Activated CD4-positive, alpha-beta T cell treated with anti-CD3 and anti-CD28 coated beads, Interleukin-2, amount 10 ng/mL, durations not matched to agents 7 days and 5 days (primary cell): ENCODE measurements around the gene CADPS2. TPM values are rescaled to one million over a fixed set of nuclear protein-coding genes. Genes with fewer than 3 reads are reported as not detected.

Source experiments
- CTCF ChIA-PET: fragments of 350-600 bp; sonication (Branson Sonifier 250); formaldehyde crosslinking; loops from one replicate; lab custom pipeline; 2021; ENCODE audit warnings: antibody characterized with exemption; lab: Charles Lee
- POLR2A ChIA-PET: fragments of 350-600 bp; sonication (Branson Sonifier 250); formaldehyde crosslinking; loops from one replicate; lab custom pipeline; 2021; ENCODE audit warnings: antibody characterized with exemption; lab: Charles Lee
- DNase-seq: peaks from one replicate; pipeline ENCODE4 v3.0.0-alpha.2; 2020
- H3K27ac Mint-ChIP-seq: one replicate; pipeline ENCODE4 v1.8.0; 2021; ENCODE audit warnings: mild to moderate bottlenecking, moderate library complexity, mixed read lengths
- H3K27me3 Mint-ChIP-seq: one replicate; pipeline ENCODE4 v1.8.0; 2021; ENCODE audit warnings: mixed read lengths
- H3K36me3 Mint-ChIP-seq: one replicate; pipeline ENCODE4 v1.8.0; 2021; ENCODE audit warnings: low read depth, mixed read lengths
- H3K4me1 Mint-ChIP-seq: one replicate; pipeline ENCODE4 v1.8.0; 2021; ENCODE audit warnings: mixed read lengths
- H3K4me3 Mint-ChIP-seq: one replicate; pipeline ENCODE4 v1.8.0; 2021; ENCODE audit warnings: mild to moderate bottlenecking, moderate library complexity, mixed read lengths
- H3K9me3 Mint-ChIP-seq: one replicate; pipeline ENCODE4 v1.8.0; 2021; ENCODE audit warnings: mixed read lengths
- total RNA-seq, 2 experiments: library from RNA; stranded (reverse); gene quantifications; one replicate each; pipeline ENCODE4 v1.2.3, GENCODE V29; 2021

CADPS2 gene
- total RNA-seq, 2 experiments from 2014 or later: not detected

DNA sequence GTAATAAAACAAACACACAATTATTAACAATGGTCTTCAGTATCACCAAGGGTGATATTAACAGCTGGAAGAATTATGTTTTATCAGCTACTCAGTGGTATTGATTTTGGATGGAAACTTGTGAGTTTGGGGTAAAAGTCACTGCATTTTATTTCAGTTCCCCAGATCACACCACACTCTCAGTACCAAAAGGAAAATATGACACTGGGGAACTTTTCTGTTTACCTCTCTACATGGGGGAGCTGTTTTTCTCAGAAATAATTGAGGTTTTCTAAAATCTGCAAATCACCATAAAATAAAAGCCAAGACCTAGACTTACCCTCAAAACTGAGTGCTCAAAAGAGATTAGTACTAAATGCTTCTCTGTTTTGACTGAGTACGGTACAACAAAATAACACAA, 483.1 kb downstream of the CADPS2 start:
- ChIA-PET CTCF (no interaction called here), POLR2A (no interaction called here)
- Mint-ChIP-seq H3K36me3 (no peaks in the 10 kb centered on the region), H3K4me1 (no peaks in the 10 kb centered on the region), H3K4me3 (no peak overlapping the region), H3K27me3 (no peaks in the 10 kb centered on the region), H3K27ac (no peak overlapping the region), H3K9me3 (no peaks in the 10 kb centered on the region)
- no peak for DNase-seq

DNA sequence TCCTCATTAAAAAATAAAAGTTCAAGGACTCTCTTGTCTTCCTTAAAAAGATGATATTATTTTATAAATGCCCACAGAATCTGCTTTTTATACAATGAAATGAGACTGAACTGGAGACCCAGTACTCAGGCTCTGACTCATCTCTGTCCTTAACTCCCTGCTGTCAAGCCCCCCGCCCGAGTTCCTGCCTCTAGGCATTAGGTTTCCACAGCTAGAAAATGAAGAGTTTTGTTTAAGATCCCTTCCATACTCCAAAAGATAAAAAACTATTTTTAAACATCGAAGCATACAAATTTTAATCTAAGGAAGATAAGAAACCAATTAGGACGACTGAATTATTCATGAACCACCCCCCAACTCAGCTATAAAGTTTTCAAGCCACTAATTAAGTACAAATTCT, 484.0 kb downstream of the CADPS2 start:
- H3K27ac Mint-ChIP-seq: no peak overlapping the region
- H3K4me3 Mint-ChIP-seq: no peak overlapping the region
- CTCF ChIA-PET: no interaction called here
- no peak for DNase-seq
- no peaks in the 10 kb centered on the region for H3K36me3 Mint-ChIP-seq
- H3K4me1 Mint-ChIP-seq: no peaks in the 10 kb centered on the region
- H3K9me3 Mint-ChIP-seq: no peaks in the 10 kb centered on the region
- H3K27me3 Mint-ChIP-seq: no peaks in the 10 kb centered on the region
- POLR2A ChIA-PET: no interaction called here

DNA sequence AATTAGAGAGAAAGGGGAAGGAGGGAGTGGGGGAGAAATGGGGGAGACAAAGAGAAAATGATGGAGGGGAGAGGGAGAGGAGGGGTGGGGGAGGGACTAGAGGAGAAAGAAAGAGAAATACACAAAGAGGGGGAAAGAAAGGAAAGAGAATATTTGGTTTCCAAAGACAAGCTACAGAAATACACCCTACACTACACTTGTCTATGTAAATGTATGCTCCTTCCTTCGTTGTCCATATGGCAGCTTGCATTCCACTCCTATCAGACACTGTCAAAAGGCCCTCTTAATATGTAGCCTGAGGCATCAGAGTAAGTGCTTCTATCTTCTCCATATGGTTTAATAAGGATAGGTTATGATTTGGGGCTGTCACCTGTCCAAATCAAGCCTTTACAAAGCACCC, 488.9 kb downstream of the CADPS2 start:
- CTCF ChIA-PET: no interaction called here
- H3K4me3 Mint-ChIP-seq: no peak overlapping the region

DNA sequence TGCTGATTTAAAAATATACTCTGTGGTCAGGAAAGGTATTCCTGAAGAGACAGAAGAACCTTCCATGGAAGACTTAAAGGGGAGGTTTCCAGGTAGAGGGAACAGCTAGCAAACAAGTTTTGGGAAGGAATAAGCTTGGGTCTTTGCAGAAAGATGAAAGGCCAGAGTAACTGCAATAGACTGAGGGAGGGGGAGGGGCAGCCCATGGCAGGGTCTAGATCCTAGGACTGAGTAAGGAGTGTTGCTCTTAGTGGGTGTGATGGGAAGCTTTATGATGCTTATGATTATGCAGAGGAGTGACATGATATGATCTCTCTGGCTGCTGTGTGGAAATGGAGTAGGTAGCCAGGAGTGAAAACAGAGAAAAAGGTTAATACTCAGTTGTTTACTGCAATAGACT, 491.7 kb downstream of the CADPS2 start:
- no peak overlapping the region for H3K27ac Mint-ChIP-seq
- no peaks in the 10 kb centered on the region for H3K27me3 Mint-ChIP-seq
- H3K4me1 Mint-ChIP-seq: no peaks in the 10 kb centered on the region
- ChIA-PET CTCF (interaction anchor here (1.2 kb wide), 1 partner anchor 16 kb away, joined by 3 read pairs; no protein-coding TSS in a partner anchor), POLR2A (no interaction called here)
- no peak for DNase-seq
- no peaks in the 10 kb centered on the region for H3K36me3 Mint-ChIP-seq
- H3K4me3 Mint-ChIP-seq: no peak overlapping the region
- H3K9me3 Mint-ChIP-seq: no peaks in the 10 kb centered on the region

More for the DNA sequence above, 488.9 kb downstream of the CADPS2 start:
- no peak overlapping the region for H3K27ac Mint-ChIP-seq
- no peak for DNase-seq
- no peaks in the 10 kb centered on the region for H3K4me1 Mint-ChIP-seq
- no peaks in the 10 kb centered on the region for H3K27me3 Mint-ChIP-seq
- no peaks in the 10 kb centered on the region for H3K9me3 Mint-ChIP-seq
- no peaks in the 10 kb centered on the region for H3K36me3 Mint-ChIP-seq
- POLR2A ChIA-PET: no interaction called here

DNA sequence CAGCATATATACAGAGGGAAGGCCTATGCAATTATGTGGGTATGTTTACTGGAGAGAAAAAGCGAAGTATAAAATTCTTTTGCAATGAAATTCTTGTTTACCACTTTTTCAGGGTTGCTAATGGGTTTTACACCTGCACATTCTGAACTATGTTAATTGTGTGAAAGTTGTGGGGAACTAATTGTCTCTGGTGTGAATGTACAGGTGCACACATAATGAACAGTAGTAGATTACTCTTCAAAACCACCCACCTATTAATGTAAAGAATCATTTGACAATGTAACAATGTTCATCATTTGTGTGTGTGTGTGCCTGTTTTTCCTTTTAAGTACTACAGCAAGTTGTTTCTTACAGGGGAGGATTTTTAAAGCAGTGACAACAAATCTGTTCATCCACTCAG, 501.7 kb downstream of the CADPS2 start:
- H3K9me3 Mint-ChIP-seq: no peaks in the 10 kb centered on the region
- H3K4me1 Mint-ChIP-seq: no peaks in the 10 kb centered on the region
- no peaks in the 10 kb centered on the region for H3K36me3 Mint-ChIP-seq
- ChIA-PET CTCF (no interaction called here), POLR2A (no interaction called here)
- H3K27me3 Mint-ChIP-seq: no peaks in the 10 kb centered on the region
- DNase-seq: no peak
- H3K4me3 Mint-ChIP-seq: no peak overlapping the region
- no peak overlapping the region for H3K27ac Mint-ChIP-seq

DNA sequence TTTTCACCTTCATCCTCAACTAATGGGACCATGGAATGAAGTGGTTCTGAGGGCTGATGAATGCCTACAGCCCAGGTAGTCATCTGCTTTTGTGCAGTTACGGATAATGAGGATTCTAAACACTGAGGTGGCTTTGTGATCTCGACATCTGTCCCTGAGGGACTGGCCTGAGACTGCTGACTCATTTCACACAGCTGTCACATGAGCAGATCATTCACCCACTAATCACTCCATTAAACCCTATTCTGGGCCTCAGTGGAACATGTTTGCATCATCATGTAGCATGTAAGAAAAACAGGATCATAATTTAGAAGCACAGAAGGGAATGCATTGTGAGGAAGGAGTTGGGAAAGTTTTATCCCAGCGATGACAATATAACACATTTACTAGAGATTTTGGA, 502.3 kb downstream of the CADPS2 start:
- Mint-ChIP-seq H3K4me1 (no peaks in the 10 kb centered on the region), H3K36me3 (no peaks in the 10 kb centered on the region), H3K27me3 (no peaks in the 10 kb centered on the region), H3K4me3 (no peak overlapping the region), H3K9me3 (no peaks in the 10 kb centered on the region), H3K27ac (no peak overlapping the region)
- ChIA-PET CTCF (no interaction called here), POLR2A (no interaction called here)
- DNase-seq: no peak

DNA sequence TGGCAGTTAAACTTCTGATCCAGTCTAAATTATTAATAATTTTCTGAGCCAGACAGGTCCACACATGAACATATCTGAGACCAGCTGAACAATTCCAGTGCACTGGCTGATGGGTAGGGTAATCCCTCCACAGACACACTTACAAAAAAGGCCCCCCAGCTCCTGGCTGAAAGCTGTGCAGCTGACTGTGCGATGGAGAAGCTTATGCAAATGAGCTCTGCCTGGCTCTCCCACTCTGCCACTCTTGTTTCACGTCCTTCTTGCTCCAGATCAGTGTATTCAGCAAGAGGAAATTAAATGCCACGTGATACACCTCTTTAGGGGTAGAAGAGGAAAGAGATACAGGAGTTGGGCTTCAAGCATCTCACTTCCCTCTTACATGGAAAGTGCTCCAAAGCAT, 505.3 kb downstream of the CADPS2 start:
- Mint-ChIP-seq H3K4me1 (no peaks in the 10 kb centered on the region), H3K4me3 (no peak overlapping the region), H3K27me3 (no peaks in the 10 kb centered on the region), H3K36me3 (no peaks in the 10 kb centered on the region), H3K9me3 (no peaks in the 10 kb centered on the region), H3K27ac (no peak overlapping the region)
- CTCF ChIA-PET: no interaction called here
- POLR2A ChIA-PET: no interaction called here
- no peak for DNase-seq

DNA sequence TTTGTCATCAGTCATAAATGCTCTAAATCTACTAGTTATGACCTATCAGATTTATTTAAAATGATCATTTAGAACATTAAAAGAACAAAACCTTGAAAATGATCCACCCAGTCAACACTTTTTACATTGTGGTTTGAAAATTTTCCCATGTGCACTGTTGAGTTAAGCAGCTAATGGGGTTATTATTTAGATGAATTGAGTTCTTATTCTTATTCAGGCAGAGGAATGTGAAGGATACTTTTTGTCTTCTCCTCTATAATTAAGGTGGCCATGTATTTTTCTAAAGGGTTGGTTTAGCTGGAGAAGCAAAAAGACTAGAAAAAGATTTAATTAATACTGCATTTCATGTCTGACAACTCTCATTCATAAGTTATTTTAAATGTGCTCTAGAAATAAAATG, 506.8 kb downstream of the CADPS2 start:
- POLR2A ChIA-PET: no interaction called here

DNA sequence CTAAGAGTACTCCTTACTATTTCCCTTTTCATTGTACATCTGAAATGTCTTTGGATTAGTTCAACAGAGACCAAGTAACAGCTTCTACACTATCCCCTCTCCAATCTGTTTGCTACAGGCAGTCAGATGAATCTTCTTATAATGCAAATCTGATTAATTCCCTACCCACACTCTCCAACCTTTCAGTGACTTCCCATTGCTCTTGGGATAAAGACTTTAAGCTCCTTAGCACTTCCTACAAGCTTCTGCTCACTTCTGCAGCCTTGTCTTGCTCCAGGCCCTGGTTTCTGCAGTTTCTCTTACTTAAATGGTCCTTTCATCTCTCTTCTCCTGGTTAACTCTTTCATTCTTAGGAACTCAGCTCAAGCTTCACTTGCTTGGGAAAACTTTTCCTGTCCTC, 516.5 kb downstream of the CADPS2 start:
- no peak for DNase-seq
- ChIA-PET POLR2A (no interaction called here), CTCF (no interaction called here)
- Mint-ChIP-seq H3K4me1 (no peaks in the 10 kb centered on the region), H3K9me3 (no peaks in the 10 kb centered on the region), H3K4me3 (no peak overlapping the region), H3K27me3 (no peaks in the 10 kb centered on the region), H3K36me3 (no peaks in the 10 kb centered on the region), H3K27ac (no peak overlapping the region)

More for the DNA sequence above, 506.8 kb downstream of the CADPS2 start:
- Mint-ChIP-seq H3K4me3 (no peak overlapping the region), H3K27ac (no peak overlapping the region), H3K36me3 (no peaks in the 10 kb centered on the region), H3K9me3 (no peaks in the 10 kb centered on the region), H3K27me3 (no peaks in the 10 kb centered on the region), H3K4me1 (no peaks in the 10 kb centered on the region)
- DNase-seq: no peak
- CTCF ChIA-PET: interaction anchor here (1.1 kb wide), 1 partner anchor 10 kb away, joined by 4 read pairs; no protein-coding TSS in a partner anchor

DNA sequence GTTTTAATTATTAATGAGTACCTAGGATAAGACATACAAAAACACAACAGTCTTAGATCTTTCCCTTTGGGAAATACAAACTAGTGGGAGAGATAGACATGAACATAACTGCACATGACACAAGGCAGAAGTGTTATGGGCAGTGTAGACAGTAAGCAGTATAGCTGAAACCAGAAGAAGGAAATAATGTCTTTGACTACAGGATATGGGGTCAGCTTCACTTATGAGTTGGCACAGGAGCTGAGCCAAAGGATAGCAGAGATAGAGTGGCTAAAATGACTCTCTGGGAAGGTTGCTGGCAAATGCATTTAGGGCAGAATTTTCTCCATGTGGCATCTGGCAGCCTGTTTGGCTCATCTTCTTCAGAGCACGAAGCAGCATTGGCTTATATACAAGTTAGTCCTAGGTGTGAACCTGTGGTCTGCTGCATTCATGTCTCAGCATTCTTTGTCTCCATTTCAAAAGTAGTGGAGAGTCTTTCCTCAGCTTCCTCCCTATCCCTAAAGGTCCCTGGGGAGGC, 521.4 kb downstream of the CADPS2 start:
- H3K27ac Mint-ChIP-seq: no peak overlapping the region
- H3K9me3 Mint-ChIP-seq: no peaks in the 10 kb centered on the region
- H3K36me3 Mint-ChIP-seq: no peaks in the 10 kb centered on the region
- ChIA-PET POLR2A (interaction anchor here (0.6 kb wide), 1 partner anchor 296 kb away, joined by 5 read pairs; no protein-coding TSS in a partner anchor), CTCF (no interaction called here)
- no peaks in the 10 kb centered on the region for H3K4me1 Mint-ChIP-seq
- no peak overlapping the region for H3K4me3 Mint-ChIP-seq
- H3K27me3 Mint-ChIP-seq: no peaks in the 10 kb centered on the region
- DNase-seq: no peak

DNA sequence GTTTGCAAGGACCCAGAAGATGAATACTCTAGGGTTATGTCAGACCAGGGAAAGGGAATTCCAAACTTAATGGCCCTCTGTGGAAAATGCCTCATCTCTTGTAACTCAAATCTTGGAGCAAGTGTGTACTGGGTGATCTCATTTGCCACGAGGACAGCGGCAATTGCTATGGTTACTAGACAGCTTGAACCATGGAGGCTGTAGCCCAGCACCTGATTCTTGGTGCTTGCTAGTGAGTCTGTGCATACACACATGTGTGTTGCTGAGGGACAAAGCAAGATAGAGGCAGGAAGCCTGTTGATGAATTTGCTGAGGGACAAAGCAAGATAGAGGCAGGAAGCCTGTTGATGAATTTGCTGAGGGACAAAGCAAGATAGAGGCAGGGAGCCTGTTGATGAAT, 523.1 kb downstream of the CADPS2 start:
- no peaks in the 10 kb centered on the region for H3K9me3 Mint-ChIP-seq
- DNase-seq: no peak
- no peaks in the 10 kb centered on the region for H3K27me3 Mint-ChIP-seq
- no peaks in the 10 kb centered on the region for H3K36me3 Mint-ChIP-seq
- ChIA-PET CTCF (no interaction called here), POLR2A (no interaction called here)
- H3K27ac Mint-ChIP-seq: no peak overlapping the region
- H3K4me3 Mint-ChIP-seq: no peak overlapping the region
- no peaks in the 10 kb centered on the region for H3K4me1 Mint-ChIP-seq

DNA sequence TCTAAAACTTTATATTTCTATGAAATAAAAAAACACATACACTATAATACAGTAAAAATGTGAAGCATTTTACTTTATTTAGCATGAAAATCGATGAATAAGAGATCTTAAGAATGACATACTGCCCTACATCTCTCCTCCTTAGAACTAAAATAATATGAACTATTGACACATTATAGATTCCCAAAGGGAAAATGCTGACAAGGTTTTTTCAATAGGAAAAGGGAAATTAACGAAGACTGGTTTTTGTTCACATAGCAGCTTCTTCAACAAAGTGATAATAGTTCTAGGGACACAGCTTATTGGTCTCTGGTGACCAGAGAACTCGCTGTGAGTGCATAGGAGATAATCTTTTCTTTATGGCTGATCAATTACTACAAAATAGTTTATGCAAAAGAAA, 523.8 kb downstream of the CADPS2 start:
- DNase-seq: no peak
- no peaks in the 10 kb centered on the region for H3K36me3 Mint-ChIP-seq
- ChIA-PET POLR2A (no interaction called here), CTCF (no interaction called here)
- no peak overlapping the region for H3K27ac Mint-ChIP-seq
- H3K4me3 Mint-ChIP-seq: no peak overlapping the region
- no peaks in the 10 kb centered on the region for H3K27me3 Mint-ChIP-seq
- H3K4me1 Mint-ChIP-seq: no peaks in the 10 kb centered on the region
- no peaks in the 10 kb centered on the region for H3K9me3 Mint-ChIP-seq

DNA sequence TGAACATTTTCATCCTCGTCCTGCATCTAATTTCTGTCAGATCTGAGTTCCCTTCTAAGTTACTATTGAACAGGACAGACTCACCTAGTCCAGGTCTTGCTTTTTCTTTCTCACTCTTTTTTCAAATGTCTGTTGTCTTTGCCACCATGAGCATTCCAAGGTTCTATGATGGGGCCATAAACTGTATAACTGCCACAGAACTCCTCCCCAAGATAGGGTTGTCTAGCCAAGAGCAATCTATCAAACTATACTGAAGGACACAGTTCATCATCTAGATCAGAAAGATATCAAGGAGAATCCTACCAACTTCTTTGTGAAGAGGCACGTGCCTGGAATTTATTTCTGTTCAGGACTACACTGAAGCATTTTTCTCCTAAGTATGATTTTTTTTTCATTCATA, 531.6 kb downstream of the CADPS2 start:
- no peak for DNase-seq
- Mint-ChIP-seq H3K4me1 (no peaks in the 10 kb centered on the region), H3K27me3 (no peaks in the 10 kb centered on the region), H3K9me3 (no peaks in the 10 kb centered on the region), H3K4me3 (no peak overlapping the region), H3K36me3 (no peaks in the 10 kb centered on the region), H3K27ac (no peak overlapping the region)
- ChIA-PET CTCF (no interaction called here), POLR2A (no interaction called here)

DNA sequence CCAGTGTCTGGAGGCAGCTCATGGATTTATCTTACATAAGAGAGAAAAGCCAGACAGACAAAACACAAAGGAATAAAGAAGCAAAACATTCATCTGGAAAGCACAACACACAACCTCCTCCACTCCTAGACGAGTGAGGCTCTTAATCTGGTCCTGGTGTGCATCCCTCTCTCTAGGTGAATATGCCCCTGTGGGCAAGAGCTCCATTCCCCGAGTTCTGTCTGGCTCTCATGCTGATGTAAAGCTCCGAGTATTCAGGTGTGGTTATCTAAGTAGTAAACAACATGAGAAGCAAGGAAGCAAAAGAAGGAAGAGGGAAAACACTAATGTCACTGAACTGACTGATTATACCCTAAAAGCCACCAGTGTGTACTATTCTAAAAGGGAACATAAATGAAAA, 533.8 kb downstream of the CADPS2 start:
- no peaks in the 10 kb centered on the region for H3K4me1 Mint-ChIP-seq
- no peaks in the 10 kb centered on the region for H3K27me3 Mint-ChIP-seq
- ChIA-PET POLR2A (no interaction called here), CTCF (no interaction called here)
- no peaks in the 10 kb centered on the region for H3K36me3 Mint-ChIP-seq
- no peak overlapping the region for H3K27ac Mint-ChIP-seq
- H3K4me3 Mint-ChIP-seq: no peak overlapping the region
- no peak for DNase-seq
- no peaks in the 10 kb centered on the region for H3K9me3 Mint-ChIP-seq
